Astrocyte (in vitro differentiated cells and primary cell): ENCODE results near the gene TRAF3IP1. TPM values are rescaled to one million over a fixed set of nuclear protein-coding genes. Genes with fewer than 3 reads are reported as not detected.

Experiments used
- DNase-seq: peaks from one replicate; pipeline ENCODE4 v3.0.0-alpha.2; 2010; ENCODE audit warnings: low read depth
- FAIRE-seq: peaks from 2 replicates; lab custom pipeline; 2011; peaks lifted over from hg19 to GRCh38; lab: Jason Lieb, UNC
- H2AFZ ChIP-seq: 2 replicates; pipeline ENCODE4 v1.6.0; 2012; ENCODE audit warnings: low read depth, low read length, inconsistent platforms
- H3K27ac ChIP-seq: 2 replicates; pipeline ENCODE4 v1.5.1; 2011; ENCODE audit warnings: low read depth, low read length, inconsistent platforms
- H3K27me3 ChIP-seq: 2 replicates; pipeline ENCODE4 v1.6.0; 2011; ENCODE audit warnings: low read length, inconsistent platforms; ENCODE audit not compliant: insufficient read depth
- H3K36me3 ChIP-seq: 2 replicates; pipeline ENCODE4 v1.5.1; 2011; ENCODE audit warnings: low read length, inconsistent platforms; ENCODE audit not compliant: insufficient read depth
- H3K4me1 ChIP-seq: 2 replicates; pipeline ENCODE4 v1.5.1; 2011; ENCODE audit warnings: low read length, inconsistent platforms; ENCODE audit not compliant: insufficient read depth
- H3K4me2 ChIP-seq: 2 replicates; pipeline ENCODE4 v1.6.0; 2012; ENCODE audit warnings: low read length, inconsistent platforms
- H3K4me3 ChIP-seq: 2 replicates; pipeline ENCODE4 v1.5.1; 2011; ENCODE audit warnings: low read depth, mild to moderate bottlenecking, low read length, inconsistent platforms; ENCODE audit not compliant: insufficient read depth
- H3K79me2 ChIP-seq: 2 replicates; pipeline ENCODE4 v1.6.0; 2012; ENCODE audit warnings: mild to moderate bottlenecking, low read length, inconsistent platforms; ENCODE audit not compliant: insufficient read depth
- H3K9ac ChIP-seq: 2 replicates; pipeline ENCODE4 v1.6.0; 2012; ENCODE audit warnings: mild to moderate bottlenecking, low read length, inconsistent platforms
- H3K9me3 ChIP-seq: 2 replicates; pipeline ENCODE4 v1.5.1; 2012; ENCODE audit warnings: low read depth, mild to moderate bottlenecking, low read length, inconsistent platforms; ENCODE audit not compliant: insufficient read depth
- H4K20me1 ChIP-seq: 2 replicates; pipeline ENCODE4 v1.6.0; 2012; ENCODE audit warnings: low read length, inconsistent platforms; ENCODE audit not compliant: insufficient read depth
- H3K27ac Mint-ChIP-seq: one replicate; pipeline ENCODE4 v1.8.0; 2021; ENCODE audit warnings: mild to moderate bottlenecking, mixed read lengths; ENCODE audit not compliant: unreplicated experiment
- H3K27me3 Mint-ChIP-seq: one replicate; pipeline ENCODE4 v1.8.0; 2021; ENCODE audit warnings: low read depth, mixed read lengths; ENCODE audit not compliant: unreplicated experiment
- H3K36me3 Mint-ChIP-seq: one replicate; pipeline ENCODE4 v1.8.0; 2021; ENCODE audit warnings: low read depth, mixed read lengths; ENCODE audit not compliant: unreplicated experiment
- H3K4me1 Mint-ChIP-seq: one replicate; pipeline ENCODE4 v1.8.0; 2021; ENCODE audit warnings: low read depth, mixed read lengths; ENCODE audit not compliant: unreplicated experiment
- H3K4me3 Mint-ChIP-seq: one replicate; pipeline ENCODE4 v1.8.0; 2021; ENCODE audit warnings: mild to moderate bottlenecking, moderate library complexity, mixed read lengths; ENCODE audit not compliant: unreplicated experiment
- H3K9me3 Mint-ChIP-seq: one replicate; pipeline ENCODE4 v1.8.0; 2021; ENCODE audit warnings: mild to moderate bottlenecking, mixed read lengths; ENCODE audit not compliant: unreplicated experiment
- CTCF ChIP-seq: IDR thresholded peaks from 2 replicates; pipeline ENCODE4 v1.5.1; 2011; ENCODE audit warnings: low read depth, mild to moderate bottlenecking, inconsistent platforms, low read length, moderate library complexity; ENCODE audit not compliant: insufficient read depth
- EZH2 ChIP-seq: IDR thresholded peaks from 2 replicates; pipeline ENCODE4 v1.6.1; 2012; ENCODE audit warnings: mild to moderate bottlenecking, low read length, inconsistent platforms; ENCODE audit not compliant: insufficient read depth
- total RNA-seq: library from RNA; stranded (reverse); gene quantifications from 2 replicates; pipeline ENCODE4 v1.2.1, GENCODE V29; 2021

Gene TRAF3IP1
- total RNA-seq, 1 donor from 2014 or later = 19.6 TPM

- H3K27me3 Mint-ChIP-seq = no peaks in the 10 kb centered on the region
- no peak overlapping the region for H3K4me3 Mint-ChIP-seq
- peaks cover 4% of the 10 kb centered on the region for H3K36me3 Mint-ChIP-seq
- H3K4me3 ChIP-seq = no peak overlapping the region
- peaks cover 26% of the 10 kb centered on the region for H3K4me1 Mint-ChIP-seq
- H3K4me1 ChIP-seq = peaks cover 46% of the 10 kb centered on the region
- no peak overlapping the region for H2AFZ ChIP-seq
- H3K36me3 ChIP-seq = no peaks in the 10 kb centered on the region
- peaks cover 10% of the 10 kb centered on the region for H3K79me2 ChIP-seq
- H3K9me3 ChIP-seq = no peaks in the 10 kb centered on the region
- FAIRE-seq (no peak), DNase-seq (no peak)
- H3K27ac Mint-ChIP-seq = no peak overlapping the region
- H3K9ac ChIP-seq = peak overlapping the region; percentile 0
- no peaks in the 10 kb centered on the region for H3K27me3 ChIP-seq
- no peak overlapping the region for H3K4me2 ChIP-seq
- H3K27ac ChIP-seq = peak overlapping the region; percentile 96
- no peak for TF ChIP-seq CTCF
- no peak for TF ChIP-seq EZH2
- no peaks in the 10 kb centered on the region for H4K20me1 ChIP-seq
- no peaks in the 10 kb centered on the region for H3K9me3 Mint-ChIP-seq
Measured at GRCh38 chr2:238422940-238423339, 102.6 kb downstream of the TRAF3IP1 start.

GRCh38 chr2:238423561-238424312 is 103.4 kb downstream of the TRAF3IP1 start:
- peaks cover 4% of the 10 kb centered on the region for H3K36me3 Mint-ChIP-seq
- no peak overlapping the region for H3K4me3 Mint-ChIP-seq

More at GRCh38 chr2:238423561-238424312, 103.4 kb downstream of the TRAF3IP1 start:
- no peak for FAIRE-seq
- no peak overlapping the region for H3K4me3 ChIP-seq
- H3K27me3 Mint-ChIP-seq = no peaks in the 10 kb centered on the region
- peak overlapping the region; percentile 59 for H3K9ac ChIP-seq
- no peaks in the 10 kb centered on the region for H4K20me1 ChIP-seq
- no peaks in the 10 kb centered on the region for H3K27me3 ChIP-seq
- no peak overlapping the region for H3K27ac Mint-ChIP-seq
- peak overlapping the region; percentile 96 for H3K27ac ChIP-seq
- no peaks in the 10 kb centered on the region for H3K9me3 ChIP-seq
- peaks cover 18% of the 10 kb centered on the region for H3K79me2 ChIP-seq
- no peaks in the 10 kb centered on the region for H3K36me3 ChIP-seq
- peaks cover 28% of the 10 kb centered on the region for H3K4me1 Mint-ChIP-seq
- DNase-seq = peak; percentile 59
- no peak overlapping the region for H2AFZ ChIP-seq
- no peak for TF ChIP-seq CTCF
- TF ChIP-seq EZH2 = no peak
- H3K4me1 ChIP-seq = peaks cover 48% of the 10 kb centered on the region
- H3K9me3 Mint-ChIP-seq = no peaks in the 10 kb centered on the region
- H3K4me2 ChIP-seq = peak overlapping the region; percentile 45
